Testis (tissue), 3 donors: Measurements from ENCODE around the gene UNC119. TPM values are rescaled to one million over a fixed set of nuclear protein-coding genes. Genes with fewer than 3 reads are reported as not detected.

Source experiments
- DNase-seq: peaks from one replicate; pipeline ENCODE4 v3.0.0-alpha.2; 2019
- H3K27ac ChIP-seq, 2 donors: fragments of 200-600 bp; sonication (generic); one replicate each; pipeline ENCODE4 v1.5.1; 2019
- H3K27me3 ChIP-seq: fragments of 200-600 bp; sonication (generic); one replicate; pipeline ENCODE4 v1.5.1; 2019
- H3K36me3 ChIP-seq: fragments of 200-600 bp; sonication (generic); one replicate; pipeline ENCODE4 v1.5.1; 2017; ENCODE audit warnings: low read depth; ENCODE audit errors: missing control alignments
- H3K4me1 ChIP-seq: fragments of 200-600 bp; sonication (generic); one replicate; pipeline ENCODE4 v1.5.1; 2019
- H3K4me3 ChIP-seq, 2 donors: fragments of 200-600 bp; sonication (generic); one replicate each; pipeline ENCODE4 v1.5.1; 2017 to 2019
- H3K9me3 ChIP-seq: fragments of 200-600 bp; sonication (generic); one replicate; pipeline ENCODE4 v1.5.1; 2017
- CTCF ChIP-seq, 3 experiments: fragments of 450-650 bp in 2 of 3; fragments of 200-600 bp in 1 of 3; sonication (generic) in 1 of 3; IDR thresholded peaks; one replicate each; pipeline ENCODE4 v1.5.1; 2016 to 2019; ENCODE audit warnings: antibody characterized with exemption in 3 of 3, mild to moderate bottlenecking in 2 of 3, moderate library complexity in 1 of 3
- POLR2A ChIP-seq: fragments of 450-650 bp; IDR thresholded peaks from one replicate; pipeline ENCODE4 v1.6.1; 2017; ENCODE audit warnings: antibody characterized with exemption, mild to moderate bottlenecking, moderate library complexity
- WGBS, 2 donors: methylation state at CpG; one replicate each; pipeline ENCODE4 v1.1.5; 2018; 5-methylcytosine and 5-hydroxymethylcytosine counted together
- intact Hi-C: fragments of 100-400 bp; cut with DNase I; formaldehyde crosslinking; loops from one replicate; pipeline ENCODE4 v1.15.1; 2023; ENCODE audit warnings: low total_unique reads
- polyA plus RNA-seq: library from polyadenylated mRNA; stranded (reverse); fragments of 350-450 nt; fragmentation: Illumina TruSeq; extraction: RNeasy Lipid Tissue Mini Kit (QIAGEN cat#74804); gene quantifications from one replicate; pipeline ENCODE4 v1.2.3, GENCODE V29; 2014; ENCODE audit warnings: low read depth, low replicate concordance; ENCODE audit not compliant: insufficient read depth
- total RNA-seq, 2 donors: library from RNA; depleted of rRNA; stranded (reverse); fragments of >200 nt; gene quantifications; one replicate each; pipeline ENCODE4 v1.2.3, GENCODE V29; 2016

UNC119 gene
- total and polyA plus RNA-seq, 3 donors from 2014 or later, result 94.9 to 180 (median 175) TPM

- H3K36me3 ChIP-seq, result no peaks in the 10 kb centered on the region
- intact Hi-C loops, result no loop called here
- no peak for DNase-seq
- H3K4me1 ChIP-seq, result peaks cover 6% of the 10 kb centered on the region
- TF ChIP-seq POLR2A, result no peak
- no peak for TF ChIP-seq CTCF (IDR thresholded peaks at IDR 0.05)
- H3K27ac ChIP-seq, result no peak overlapping the region
- H3K4me3 ChIP-seq, result no peak overlapping the region
- 97 to 100% methylated on average over 3 of the region's 3 CpGs for WGBS, 2 donors
- H3K27me3 ChIP-seq, result no peaks in the 10 kb centered on the region
- H3K9me3 ChIP-seq, result no peaks in the 10 kb centered on the region
Observed at GRCh38 chr17:28580959-28581358, 28.5 kb upstream of the UNC119 start.

- Histone ChIP-seq H3K36me3 (no peaks in the 10 kb centered on the region), H3K27ac (no peak overlapping the region), H3K4me3 (no peak overlapping the region), H3K9me3 (no peaks in the 10 kb centered on the region), H3K27me3 (no peaks in the 10 kb centered on the region), H3K4me1 (peaks cover 6% of the 10 kb centered on the region)
- WGBS, 2 donors, result 87 to 92% methylated on average over 4 of the region's 4 CpGs
- TF ChIP-seq CTCF (IDR thresholded peaks at IDR 0.05) (no peak), POLR2A (no peak)
- intact Hi-C loops, result no loop called here
- no peak for DNase-seq
Observed at GRCh38 chr17:28579526-28579925, 27.1 kb upstream of the UNC119 start.

- Histone ChIP-seq H3K4me3 (no peak overlapping the region), H3K9me3 (no peaks in the 10 kb centered on the region), H3K36me3 (no peaks in the 10 kb centered on the region), H3K4me1 (peaks cover 6% of the 10 kb centered on the region), H3K27me3 (no peaks in the 10 kb centered on the region), H3K27ac (no peak overlapping the region)
- intact Hi-C loops, result no loop called here
- DNase-seq, result no peak
- no peak for TF ChIP-seq CTCF (IDR thresholded peaks at IDR 0.05)
- no peak for TF ChIP-seq POLR2A
- WGBS, 2 donors, result 95 to 99% methylated on average over 4 to 8 of the region's 8 CpGs
Observed at GRCh38 chr17:28578246-28579195, 26.1 kb upstream of the UNC119 start.

- H3K27ac ChIP-seq, result peak overlapping the region in 1 of 2 donors; percentile 48
Observed at GRCh38 chr17:28577466-28577824, 25.0 kb upstream of the UNC119 start.

More at GRCh38 chr17:28577466-28577824, 25.0 kb upstream of the UNC119 start:
- H3K4me1 ChIP-seq, result peaks cover 10% of the 10 kb centered on the region
- no peaks in the 10 kb centered on the region for H3K9me3 ChIP-seq
- no peaks in the 10 kb centered on the region for H3K36me3 ChIP-seq
- no peak for DNase-seq
- H3K4me3 ChIP-seq, result no peak overlapping the region
- TF ChIP-seq CTCF (IDR thresholded peaks at IDR 0.05) (no peak), POLR2A (no peak)
- 86 to 87% methylated on average over 3 of the region's 3 CpGs for WGBS, 2 donors
- no peaks in the 10 kb centered on the region for H3K27me3 ChIP-seq
- intact Hi-C loops, result no loop called here
